ENCODE data around the gene ZNF394.

The ZNF394 gene

GRCh38 chr7:99539213-99539811 is 39.2 kb upstream of the ZNF394 start:
- in situ Hi-C loops (cut with MboI; ENCODE audit: low pct_unique_long_range_greater_than_20kb, low sequenced_read_pairs, unreplicated experiment) = no loop called here
- no peak for DNase-seq (ENCODE audit: low spot score)
- TF ChIP-seq CTCF (IDR thresholded peaks at IDR 0.05; ENCODE audit: extremely low read depth, insufficient read depth, missing control alignments) = no peak

DNA sequence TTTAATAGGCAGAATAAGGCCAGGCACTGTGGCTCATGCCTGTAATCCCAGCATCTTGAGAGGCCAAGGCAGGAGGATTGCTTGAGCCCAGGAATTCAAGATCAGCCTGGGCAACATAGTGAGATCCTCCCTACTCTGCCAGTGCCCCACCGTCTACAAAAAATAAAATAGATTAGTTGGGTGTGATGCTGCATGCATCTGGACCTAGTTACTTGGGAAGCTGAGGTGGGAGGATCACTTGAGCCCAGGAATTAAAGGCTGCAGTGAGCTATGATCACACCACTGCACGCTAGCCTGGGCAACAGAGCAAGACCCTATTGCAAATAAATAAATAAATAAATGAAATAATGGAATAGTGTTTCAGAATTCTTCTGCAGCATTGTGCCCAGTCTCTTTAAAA is 35.6 kb upstream of the ZNF394 start:
- in situ Hi-C loops (cut with MboI; ENCODE audit: low pct_unique_long_range_greater_than_20kb, low sequenced_read_pairs, unreplicated experiment) = no loop called here
- DNase-seq (ENCODE audit: low spot score) = no peak
- no peak for TF ChIP-seq CTCF (IDR thresholded peaks at IDR 0.05; ENCODE audit: extremely low read depth, insufficient read depth, missing control alignments)

GRCh38 chr7:99531354-99531765 is 31.3 kb upstream of the ZNF394 start:
- no peak for TF ChIP-seq CTCF (IDR thresholded peaks at IDR 0.05; ENCODE audit: extremely low read depth, insufficient read depth, missing control alignments)
- no peak for DNase-seq (ENCODE audit: low spot score)
- in situ Hi-C loops (cut with MboI; ENCODE audit: low pct_unique_long_range_greater_than_20kb, low sequenced_read_pairs, unreplicated experiment) = no loop called here

DNA sequence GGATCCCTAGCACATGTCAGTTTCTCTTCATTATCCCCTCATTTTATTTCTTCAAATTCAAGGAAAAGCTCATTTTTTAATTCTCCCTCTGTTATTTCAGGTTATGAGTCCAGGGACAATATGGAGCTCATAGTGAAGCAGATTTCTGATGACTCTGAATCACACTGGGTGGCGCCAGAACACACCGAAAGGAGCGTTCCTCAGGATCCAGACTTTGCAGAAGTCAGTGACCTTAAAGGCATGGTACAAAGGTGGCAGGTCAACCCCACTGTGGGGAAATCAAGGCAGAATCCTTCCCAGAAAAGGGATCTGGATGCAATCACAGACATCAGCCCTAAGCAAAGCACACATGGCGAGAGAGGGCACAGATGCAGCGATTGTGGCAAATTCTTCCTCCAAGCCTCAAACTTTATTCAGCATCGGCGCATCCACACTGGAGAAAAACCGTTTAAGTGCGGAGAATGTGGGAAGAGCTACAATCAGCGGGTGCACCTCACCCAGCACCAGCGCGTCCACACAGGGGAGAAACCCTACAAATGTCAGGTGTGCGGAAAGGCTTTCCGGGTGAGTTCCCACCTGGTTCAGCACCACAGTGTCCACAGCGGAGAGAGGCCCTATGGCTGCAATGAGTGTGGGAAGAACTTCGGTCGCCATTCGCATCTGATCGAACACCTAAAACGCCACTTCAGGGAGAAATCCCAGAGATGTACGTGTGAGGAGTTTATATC is 25.8 kb upstream of the ZNF394 start:
- TF ChIP-seq CTCF (IDR thresholded peaks at IDR 0.05; ENCODE audit: extremely low read depth, insufficient read depth, missing control alignments) = peak; percentile 23
- DNase-seq (ENCODE audit: low spot score) = no peak
- in situ Hi-C loops (cut with MboI; ENCODE audit: low pct_unique_long_range_greater_than_20kb, low sequenced_read_pairs, unreplicated experiment) = no loop called here

DNA sequence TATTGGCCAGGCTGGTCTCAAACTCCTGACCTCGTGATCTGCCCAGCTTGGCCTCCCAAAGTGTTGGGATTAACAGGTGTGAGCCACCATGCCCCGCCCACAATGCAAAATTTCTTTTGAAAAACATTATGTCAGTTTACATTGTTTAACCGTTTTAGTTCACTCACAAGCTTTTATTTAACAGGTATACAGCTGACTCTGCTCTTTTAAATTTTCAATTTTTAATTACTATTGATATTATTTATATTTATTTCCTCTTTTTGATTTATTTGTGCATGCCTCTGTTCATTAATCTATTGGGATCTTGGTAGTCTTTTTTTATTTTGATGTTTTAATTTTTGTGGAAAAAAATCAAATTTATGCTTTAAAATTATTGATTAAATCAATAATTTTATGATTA is 21.3 kb upstream of the ZNF394 start:
- DNase-seq (ENCODE audit: low spot score) = no peak
- in situ Hi-C loops (cut with MboI; ENCODE audit: low pct_unique_long_range_greater_than_20kb, low sequenced_read_pairs, unreplicated experiment) = no loop called here
- no peak for TF ChIP-seq CTCF (IDR thresholded peaks at IDR 0.05; ENCODE audit: extremely low read depth, insufficient read depth, missing control alignments)

DNA sequence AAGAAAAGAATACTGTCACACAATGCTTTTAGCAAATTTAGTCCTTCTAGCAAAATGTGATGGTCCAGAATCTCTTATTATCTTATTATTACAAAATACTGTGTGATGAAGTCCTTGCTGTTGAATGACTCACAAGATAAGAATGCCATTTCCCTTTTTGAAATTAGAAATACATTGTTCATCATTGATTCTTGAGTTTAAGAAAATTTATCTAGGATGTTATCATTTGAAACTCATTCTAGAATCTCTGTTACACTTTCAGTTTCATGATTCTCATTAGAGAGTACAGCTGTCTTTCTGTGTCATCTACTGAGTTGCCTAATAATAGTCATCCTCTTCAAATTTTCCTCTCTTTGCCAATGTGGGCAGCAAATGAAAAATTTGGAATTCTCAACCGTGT is 14.0 kb upstream of the ZNF394 start:
- in situ Hi-C loops (cut with MboI; ENCODE audit: low pct_unique_long_range_greater_than_20kb, low sequenced_read_pairs, unreplicated experiment) = no loop called here
- DNase-seq (ENCODE audit: low spot score) = no peak
- no peak for TF ChIP-seq CTCF (IDR thresholded peaks at IDR 0.05; ENCODE audit: extremely low read depth, insufficient read depth, missing control alignments)

All from GM13977 (cell line).